ENCODE results near the gene HIVEP3. TPM values are rescaled to one million over a fixed set of nuclear protein-coding genes. Genes with fewer than 3 reads are reported as not detected.

Gene HIVEP3
- total RNA-seq, 4 donors from 2014 or later: 4.2 to 6.5 (median 4.7) TPM

DNA sequence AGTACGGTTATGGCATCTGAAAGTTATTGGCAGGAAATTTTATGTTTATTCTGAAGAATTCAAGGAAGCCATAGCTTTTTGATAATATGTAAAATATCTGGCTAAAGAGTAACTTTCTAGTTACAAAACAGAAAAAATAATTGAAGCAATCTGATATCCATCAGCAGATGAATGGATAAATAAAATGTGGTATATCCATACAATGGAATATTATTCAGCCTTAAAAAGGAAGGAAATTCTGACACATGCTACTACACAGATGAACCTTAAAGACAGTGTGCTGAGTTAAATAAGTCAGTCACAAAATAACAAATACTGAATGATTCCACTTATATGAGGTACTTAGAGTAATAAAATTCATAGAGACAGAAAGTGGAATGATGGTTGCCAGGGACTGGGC, 25.0 kb upstream of the HIVEP3 start:
- H3K27me3 ChIP-seq: no peaks in the 10 kb centered on the region
- TF ChIP-seq POLR2A (IDR thresholded peaks at IDR 0.05) (no peak), EP300 (IDR thresholded peaks at IDR 0.05) (no peak)
- TF ChIP-seq, protein P1, sequence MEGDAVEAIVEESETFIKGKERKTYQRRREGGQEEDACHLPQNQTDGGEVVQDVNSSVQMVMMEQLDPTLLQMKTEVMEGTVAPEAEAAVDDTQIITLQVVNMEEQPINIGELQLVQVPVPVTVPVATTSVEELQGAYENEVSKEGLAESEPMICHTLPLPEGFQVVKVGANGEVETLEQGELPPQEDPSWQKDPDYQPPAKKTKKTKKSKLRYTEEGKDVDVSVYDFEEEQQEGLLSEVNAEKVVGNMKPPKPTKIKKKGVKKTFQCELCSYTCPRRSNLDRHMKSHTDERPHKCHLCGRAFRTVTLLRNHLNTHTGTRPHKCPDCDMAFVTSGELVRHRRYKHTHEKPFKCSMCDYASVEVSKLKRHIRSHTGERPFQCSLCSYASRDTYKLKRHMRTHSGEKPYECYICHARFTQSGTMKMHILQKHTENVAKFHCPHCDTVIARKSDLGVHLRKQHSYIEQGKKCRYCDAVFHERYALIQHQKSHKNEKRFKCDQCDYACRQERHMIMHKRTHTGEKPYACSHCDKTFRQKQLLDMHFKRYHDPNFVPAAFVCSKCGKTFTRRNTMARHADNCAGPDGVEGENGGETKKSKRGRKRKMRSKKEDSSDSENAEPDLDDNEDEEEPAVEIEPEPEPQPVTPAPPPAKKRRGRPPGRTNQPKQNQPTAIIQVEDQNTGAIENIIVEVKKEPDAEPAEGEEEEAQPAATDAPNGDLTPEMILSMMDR (IDR thresholded peaks at IDR 0.05): no peak
- DNase-seq (ENCODE audit: low spot score in 2 of 2): no peak
- no peak overlapping the region for H3K4me3 ChIP-seq
- H3K36me3 ChIP-seq: no peaks in the 10 kb centered on the region
- H3K9me3 ChIP-seq: peaks cover 0 to 8% (median 2%) of the 10 kb centered on the region in 4 donors
- WGBS, 2 donors: 96 to 97% methylated on average over 1 of the region's 1 CpG
- no peak overlapping the region for H3K27ac ChIP-seq
- no peaks in the 10 kb centered on the region for H3K4me1 ChIP-seq

DNA sequence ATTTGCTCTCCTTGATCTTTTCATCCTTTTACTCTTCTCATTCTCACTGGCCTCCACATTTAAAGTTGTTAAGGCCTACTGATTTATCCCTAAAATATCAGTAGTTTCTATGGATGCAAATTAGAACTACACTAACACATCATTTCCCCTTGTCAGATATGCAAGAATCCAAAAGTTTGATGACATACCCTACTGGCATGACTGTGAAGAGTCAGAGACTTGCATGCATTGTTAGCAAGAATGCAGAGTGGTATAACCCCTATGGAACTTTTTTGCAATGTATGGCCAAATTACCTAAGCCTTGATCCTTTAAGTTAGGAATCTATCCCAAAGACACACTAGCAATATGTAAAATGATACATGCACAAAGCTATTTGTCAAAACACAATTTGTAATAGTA, 23.6 kb upstream of the HIVEP3 start:
- TF ChIP-seq EP300 (IDR thresholded peaks at IDR 0.05): no peak
- TF ChIP-seq, protein P1 (IDR thresholded peaks at IDR 0.05): no peak
- TF ChIP-seq POLR2A (IDR thresholded peaks at IDR 0.05): no peak

DNA sequence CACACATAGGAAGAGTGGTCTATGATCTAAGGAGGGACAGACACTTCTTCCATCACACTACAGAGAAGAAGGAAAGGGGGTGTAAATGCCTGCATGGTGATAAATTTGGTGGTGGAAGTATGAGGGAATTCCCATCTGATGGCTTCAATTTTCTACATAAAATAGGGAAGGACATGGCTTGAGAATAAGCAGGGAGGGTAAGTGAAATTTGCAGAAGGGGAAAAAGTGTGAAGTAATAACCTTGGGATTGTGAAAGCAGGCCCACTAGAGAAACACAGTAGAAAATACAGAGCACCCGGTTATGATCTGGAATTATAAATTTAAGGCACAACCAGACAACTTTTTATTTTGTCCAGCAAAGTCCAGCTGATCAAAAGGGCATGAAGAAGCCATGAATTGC, 22.7 kb upstream of the HIVEP3 start:
- no peaks in the 10 kb centered on the region for H3K36me3 ChIP-seq
- WGBS, 2 donors: 73 to 88% methylated on average over 1 of the region's 1 CpG
- no peak overlapping the region for H3K27ac ChIP-seq
- no peak for DNase-seq (ENCODE audit: low spot score in 2 of 2)
- H3K27me3 ChIP-seq: no peaks in the 10 kb centered on the region
- TF ChIP-seq, protein P1 (IDR thresholded peaks at IDR 0.05): no peak
- TF ChIP-seq POLR2A (IDR thresholded peaks at IDR 0.05) (no peak), EP300 (IDR thresholded peaks at IDR 0.05) (no peak)
- H3K4me3 ChIP-seq: no peak overlapping the region
- no peaks in the 10 kb centered on the region for H3K4me1 ChIP-seq
- H3K9me3 ChIP-seq: peaks cover 0 to 8% (median 2%) of the 10 kb centered on the region in 4 donors

More for the DNA sequence above, 23.6 kb upstream of the HIVEP3 start:
- Histone ChIP-seq H3K27ac (no peak overlapping the region), H3K36me3 (no peaks in the 10 kb centered on the region), H3K4me1 (no peaks in the 10 kb centered on the region), H3K9me3 (peaks cover 0 to 8% (median 2%) of the 10 kb centered on the region in 4 donors), H3K4me3 (no peak overlapping the region), H3K27me3 (no peaks in the 10 kb centered on the region)
- DNase-seq (ENCODE audit: low spot score in 2 of 2): no peak

GRCh38 chr1:41939194-41939593, 20.5 kb upstream of the HIVEP3 start:
- peaks cover 0 to 8% (median 2%) of the 10 kb centered on the region in 4 donors for H3K9me3 ChIP-seq

GRCh38 chr1:41936107-41936506, 17.4 kb upstream of the HIVEP3 start:
- Histone ChIP-seq H3K4me1 (no peaks in the 10 kb centered on the region), H3K27me3 (no peaks in the 10 kb centered on the region), H3K27ac (no peak overlapping the region), H3K36me3 (no peaks in the 10 kb centered on the region), H3K4me3 (no peak overlapping the region), H3K9me3 (no peaks in the 10 kb centered on the region)
- 45 to 55% methylated on average over 2 of the region's 2 CpGs for WGBS, 2 donors
- no peak for DNase-seq (ENCODE audit: low spot score in 2 of 2)
- no peak for TF ChIP-seq EP300 (IDR thresholded peaks at IDR 0.05)
- TF ChIP-seq POLR2A (IDR thresholded peaks at IDR 0.05): no peak
- TF ChIP-seq, protein P1 (IDR thresholded peaks at IDR 0.05): no peak

More at GRCh38 chr1:41939194-41939593, 20.5 kb upstream of the HIVEP3 start:
- DNase-seq (ENCODE audit: low spot score in 2 of 2): no peak
- H3K4me1 ChIP-seq: no peaks in the 10 kb centered on the region
- H3K27me3 ChIP-seq: no peaks in the 10 kb centered on the region
- WGBS, 2 donors: 59 to 63% methylated on average over 5 of the region's 5 CpGs
- no peaks in the 10 kb centered on the region for H3K36me3 ChIP-seq
- H3K27ac ChIP-seq: no peak overlapping the region
- TF ChIP-seq, protein P1 (IDR thresholded peaks at IDR 0.05): no peak
- TF ChIP-seq EP300 (IDR thresholded peaks at IDR 0.05) (no peak), POLR2A (IDR thresholded peaks at IDR 0.05) (no peak)
- no peak overlapping the region for H3K4me3 ChIP-seq

Data from tibial nerve (tissue), 4 donors.